GM21717 (cell line): ENCODE data around the gene NUP210.

ENCODE experiments used
- ATAC-seq: cut with Tn5 transposase; IDR thresholded peaks from one replicate; pipeline ENCODE4 v1.9.1; 2021; ENCODE audit warnings: mild to moderate bottlenecking, moderate library complexity; ENCODE audit not compliant: unreplicated experiment

The NUP210 gene

DNA sequence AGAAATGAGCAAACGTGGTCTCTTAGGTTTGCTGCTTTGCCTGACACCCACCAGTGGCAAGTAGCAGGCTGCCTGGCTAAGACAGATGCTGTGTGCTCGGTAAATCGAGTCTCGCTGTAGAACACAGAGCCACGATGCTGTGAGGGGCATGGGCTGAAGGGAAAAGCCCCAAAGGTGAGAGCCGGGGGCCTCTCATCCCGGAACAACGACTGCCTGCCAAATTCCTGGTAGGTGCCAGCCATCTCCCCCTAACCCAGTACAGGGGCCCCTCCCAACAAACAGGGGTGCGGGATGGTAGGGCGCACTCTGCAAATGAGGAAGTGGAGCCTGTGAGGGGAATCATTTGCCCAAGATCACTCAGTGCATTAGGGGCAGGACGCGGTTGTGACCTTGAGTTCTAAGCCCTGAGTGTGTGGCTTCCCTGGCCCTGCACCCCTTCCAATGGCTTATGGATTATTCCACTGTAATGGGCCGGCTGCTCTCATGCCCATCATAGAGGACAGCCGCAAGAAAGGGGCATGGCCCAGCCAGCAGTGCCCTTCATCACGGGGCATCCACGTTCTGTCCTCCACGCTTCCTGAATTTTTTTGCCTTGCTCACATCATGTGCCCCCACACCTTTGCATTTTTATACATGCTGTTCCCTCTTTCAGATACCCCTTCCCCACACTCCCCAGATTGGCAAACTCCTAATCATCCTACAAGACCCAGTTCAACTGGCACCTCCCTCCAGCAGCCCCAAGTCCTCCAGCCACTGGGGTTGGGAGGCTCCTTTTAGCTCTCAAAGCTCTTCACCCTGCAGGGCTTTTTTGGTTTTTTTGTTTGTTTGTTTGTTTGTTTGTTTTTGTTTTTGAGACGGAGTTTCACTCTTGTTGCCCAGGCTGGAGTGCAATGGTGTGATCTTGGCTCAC is 125.4 kb downstream of the NUP210 start:
- ATAC-seq: no peak

- no peak for ATAC-seq
These were observed 127.7 kb downstream of the NUP210 start for GRCh38 chr3:13292375-13292774.

GRCh38 chr3:13290941-13291340 is 129.2 kb downstream of the NUP210 start:
- ATAC-seq: no peak

DNA sequence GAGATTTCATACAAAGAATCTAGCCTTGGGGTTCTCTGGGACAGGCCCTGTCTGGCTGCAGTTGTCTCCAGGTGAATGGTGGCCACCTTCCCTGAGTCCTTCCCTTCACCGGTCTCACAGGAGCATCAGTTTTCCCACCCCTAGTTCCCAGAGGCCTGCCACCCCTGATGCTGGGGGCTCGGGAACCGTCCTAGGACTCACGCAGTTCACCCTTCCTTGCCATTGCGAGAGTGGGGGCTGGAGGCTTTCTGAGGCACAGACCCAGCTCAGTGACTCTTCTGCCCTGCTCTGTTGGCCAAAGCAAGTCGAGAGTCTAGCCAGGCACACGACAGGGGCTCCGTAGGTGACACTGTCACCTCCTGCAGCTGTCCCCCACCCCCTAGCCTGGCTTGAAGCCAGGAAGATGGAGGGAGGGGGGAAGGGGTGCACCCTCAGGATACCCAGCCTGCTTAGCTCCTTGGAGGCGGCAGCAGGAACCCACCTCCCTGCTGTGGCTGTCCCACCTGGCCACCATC is 130.3 kb downstream of the NUP210 start:
- ATAC-seq: no peak

- no peak for ATAC-seq
These were observed 131.1 kb downstream of the NUP210 start for GRCh38 chr3:13288732-13289718.

- no peak for ATAC-seq
These were observed 132.3 kb downstream of the NUP210 start for GRCh38 chr3:13287833-13288232.

GRCh38 chr3:13286873-13287272 is 133.2 kb downstream of the NUP210 start:
- ATAC-seq: no peak

- ATAC-seq: no peak
These were observed 135.0 kb downstream of the NUP210 start for GRCh38 chr3:13285007-13285567.

DNA sequence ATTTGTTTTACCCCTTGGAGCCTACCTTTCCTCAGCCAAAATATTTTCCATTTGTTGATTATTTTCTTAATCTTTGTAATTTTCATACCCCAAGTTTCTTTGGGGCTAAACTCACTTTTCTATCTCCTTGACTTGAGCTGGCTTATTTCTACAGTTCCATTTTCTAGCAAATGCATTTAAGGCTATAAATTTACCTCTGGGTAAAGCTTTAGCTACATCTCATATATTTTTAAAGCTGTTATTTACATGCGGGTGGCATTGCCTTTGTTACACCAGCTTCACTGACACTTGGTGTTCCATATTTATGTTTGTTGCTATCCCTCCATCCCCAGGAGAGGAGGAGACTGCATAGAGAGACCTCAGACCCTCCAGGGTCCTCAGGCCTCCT is 136.3 kb downstream of the NUP210 start:
- ATAC-seq: no peak

DNA sequence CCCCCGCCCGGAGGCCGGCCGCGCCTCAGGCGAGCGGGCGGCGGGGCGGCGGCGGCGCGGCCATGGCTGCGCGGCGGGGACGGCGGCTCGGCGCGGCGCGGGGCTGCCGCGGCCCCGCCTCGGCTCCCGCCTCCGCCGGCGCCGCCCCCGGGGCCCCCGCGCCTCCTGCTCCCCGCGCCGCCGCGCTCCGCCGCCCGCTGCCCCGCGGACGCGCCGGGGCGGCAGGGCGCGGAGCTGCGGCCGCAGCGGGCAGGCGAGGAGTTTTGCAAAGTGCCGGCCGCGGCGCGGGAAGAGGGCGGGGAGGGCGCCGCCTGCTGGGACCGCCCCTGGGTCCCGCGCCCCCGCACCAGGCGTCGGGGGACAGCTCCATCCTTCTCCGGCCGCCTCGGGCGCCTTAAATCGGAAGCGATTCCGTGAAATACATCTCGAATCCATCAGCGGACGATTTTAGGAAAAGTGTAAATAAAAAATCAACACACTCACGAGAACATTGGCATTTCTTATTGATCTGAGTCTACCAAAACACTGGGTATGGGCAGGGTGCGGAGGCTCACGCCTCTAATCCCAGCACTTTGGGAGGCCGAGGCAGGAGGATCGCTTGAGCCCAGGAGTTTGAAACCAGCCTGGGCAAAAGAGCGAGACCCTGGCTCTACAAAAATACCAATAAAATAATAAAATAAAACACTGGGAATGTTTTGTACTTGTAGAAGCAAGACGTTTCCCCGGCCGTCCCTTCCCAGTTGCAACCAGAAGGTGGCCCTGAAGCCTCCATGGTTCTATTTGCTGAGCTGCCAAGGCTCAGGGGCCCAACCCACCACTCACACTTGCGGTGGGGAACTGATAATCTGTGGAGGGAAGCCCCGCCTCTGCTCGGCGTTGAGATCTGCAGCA is 136.9 kb downstream of the NUP210 start:
- no peak for ATAC-seq

DNA sequence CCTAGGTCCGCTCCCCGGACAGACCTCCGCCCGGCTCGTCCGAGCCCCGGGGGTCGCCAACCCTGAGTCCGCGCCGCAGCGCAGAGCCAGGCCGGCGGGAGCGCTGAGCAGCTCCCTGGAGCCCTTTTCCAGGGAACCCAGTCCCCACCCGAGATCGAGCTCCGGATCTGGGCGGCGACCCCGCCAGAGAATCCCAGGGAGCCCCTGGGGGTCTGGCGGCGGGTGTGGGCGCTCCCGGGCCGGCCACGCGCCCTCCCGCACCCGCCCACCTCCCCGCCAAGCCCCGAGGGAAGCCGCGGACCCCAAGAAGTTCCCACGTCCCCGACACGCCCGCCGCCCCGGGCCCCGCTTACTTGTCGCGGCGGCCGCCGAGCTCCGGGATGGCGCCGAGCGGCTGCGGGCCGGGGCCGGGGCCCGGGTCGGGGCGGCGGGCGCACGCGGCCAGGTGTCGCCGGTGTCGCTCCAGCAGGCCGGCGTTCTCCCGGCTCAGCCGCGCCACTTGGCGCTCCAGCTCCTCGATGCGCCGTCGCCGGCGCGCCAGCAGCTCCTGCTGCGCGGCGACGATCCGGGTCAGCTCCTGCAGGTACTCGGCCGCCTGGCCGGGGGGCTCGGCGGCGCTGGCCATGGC is 137.7 kb downstream of the NUP210 start:
- ATAC-seq: no peak

- no peak for ATAC-seq
These were observed 138.4 kb downstream of the NUP210 start for GRCh38 chr3:13281507-13282357.

GRCh38 chr3:13280811-13281506 is 139.2 kb downstream of the NUP210 start:
- no peak for ATAC-seq

DNA sequence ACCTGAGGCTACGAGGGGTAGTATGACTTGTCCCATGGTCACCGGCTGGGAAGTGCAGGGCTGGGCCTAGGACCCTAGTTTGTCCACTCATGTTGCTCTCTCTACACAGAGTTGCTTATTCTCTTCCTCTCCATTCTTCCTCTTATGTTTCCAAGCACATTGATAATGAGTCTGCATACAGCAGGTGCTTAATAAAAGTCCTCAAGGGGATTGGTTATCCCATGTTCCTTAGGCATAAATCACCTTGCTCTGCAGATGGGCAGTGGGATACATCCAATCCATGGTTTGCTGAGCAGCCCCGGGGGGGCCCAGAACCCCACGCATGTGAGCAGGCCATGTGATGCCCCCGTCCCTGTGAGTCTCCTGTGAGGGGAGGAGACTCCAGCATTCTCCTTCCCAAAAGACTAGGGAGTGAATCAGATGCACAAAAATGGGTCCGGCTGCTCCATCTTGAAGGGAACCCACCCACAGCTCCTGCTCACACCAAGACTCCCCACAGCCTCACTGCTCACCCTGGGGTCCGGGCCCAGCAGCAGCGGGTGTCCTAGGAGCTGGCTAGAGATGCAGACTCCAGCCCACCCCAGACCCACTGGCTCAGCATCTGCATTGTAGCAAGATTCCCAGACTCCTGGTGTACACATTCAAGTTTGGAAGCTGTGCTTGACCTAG is 139.9 kb downstream of the NUP210 start:
- ATAC-seq: no peak

- ATAC-seq: no peak
These were observed 140.6 kb downstream of the NUP210 start for GRCh38 chr3:13279532-13279910.

GRCh38 chr3:13278783-13279531 is 141.2 kb downstream of the NUP210 start:
- ATAC-seq: no peak
